H1 (cell line): ENCODE results near the gene SLC38A2. TPM values are rescaled to one million over a fixed set of nuclear protein-coding genes. Genes with fewer than 3 reads are reported as not detected.

Experiments
- CHD1 ChIP-seq: IDR thresholded peaks from 2 replicates; pipeline ENCODE4 v1.6.1; 2012; ENCODE audit warnings: low read depth, low read length, improper control_type of control experiment
- KDM1A ChIP-seq: fragments of 200-600, 300-600 bp; sonication (generic); IDR thresholded peaks from 2 replicates; pipeline ENCODE4 v1.7.1; 2016; ENCODE audit warnings: mild to moderate bottlenecking, low read length, borderline replicate concordance
- SP4 ChIP-seq: IDR thresholded peaks from 2 replicates; pipeline ENCODE4 v1.6.1; 2012; ENCODE audit warnings: low read length, inconsistent platforms
- polyA plus RNA-seq, 7 experiments: library from polyadenylated mRNA; depleted of rRNA in 3 of 7; stranded (reverse) in 5 of 7; unstranded in 2 of 7; fragments of >200 nt in 5 of 7; fragments of 200-250 nt in 2 of 7; gene quantifications; 1 replicate in 5 of 7; 2 replicates in 1 of 7; 4 replicates in 1 of 7; pipeline versions ENCODE4 v1.2.1 to v1.2.3, GENCODE V29; 2011 to 2013; ENCODE audit warnings: missing spikeins in 2 of 7, mixed read lengths in 2 of 7
- total RNA-seq: library from RNA; stranded (reverse); fragmentation: NEBNext Ultra II Directional; extraction: Animal tissue kit (Norgen Biotek cat#: 25700); gene quantifications from 2 replicates; pipeline ENCODE4 v1.2.1, GENCODE V29; 2021
- TF ChIP-seq, protein P1 (sequence below): IDR thresholded peaks from 2 replicates; pipeline ENCODE4 v1.6.1; 2012; ENCODE audit warnings: low read length, inconsistent platforms

Gene SLC38A2
- total and polyA plus RNA-seq, 2 of the 8 experiments (the other 6 are each of a cell fraction or from before 2014, with no cell fraction given): 163 to 684 TPM

DNA sequence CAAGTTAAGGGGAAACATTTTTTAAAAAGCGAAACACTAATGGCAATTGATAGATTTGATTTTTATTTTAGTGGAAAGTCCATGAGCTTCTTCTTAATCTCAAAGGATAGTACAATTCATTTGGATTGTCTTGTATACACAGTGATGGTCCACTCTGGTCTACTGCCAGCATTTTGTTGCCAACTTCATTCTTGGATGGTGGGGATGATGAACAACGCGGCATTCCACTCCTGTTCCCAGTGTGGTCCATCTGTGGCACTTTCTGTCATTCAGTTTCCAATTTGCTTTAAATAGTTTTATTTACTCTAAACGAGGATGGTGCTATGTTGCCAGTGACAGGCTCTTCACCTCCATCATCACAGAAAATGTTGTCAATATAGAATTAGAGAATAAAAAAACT, 40.3 kb upstream of the SLC38A2 start (continued):
- TF ChIP-seq, protein P1, sequence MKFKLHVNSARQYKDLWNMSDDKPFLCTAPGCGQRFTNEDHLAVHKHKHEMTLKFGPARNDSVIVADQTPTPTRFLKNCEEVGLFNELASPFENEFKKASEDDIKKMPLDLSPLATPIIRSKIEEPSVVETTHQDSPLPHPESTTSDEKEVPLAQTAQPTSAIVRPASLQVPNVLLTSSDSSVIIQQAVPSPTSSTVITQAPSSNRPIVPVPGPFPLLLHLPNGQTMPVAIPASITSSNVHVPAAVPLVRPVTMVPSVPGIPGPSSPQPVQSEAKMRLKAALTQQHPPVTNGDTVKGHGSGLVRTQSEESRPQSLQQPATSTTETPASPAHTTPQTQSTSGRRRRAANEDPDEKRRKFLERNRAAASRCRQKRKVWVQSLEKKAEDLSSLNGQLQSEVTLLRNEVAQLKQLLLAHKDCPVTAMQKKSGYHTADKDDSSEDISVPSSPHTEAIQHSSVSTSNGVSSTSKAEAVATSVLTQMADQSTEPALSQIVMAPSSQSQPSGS: no peak
- TF ChIP-seq KDM1A: no peak
- no peak for TF ChIP-seq CHD1
- no peak for TF ChIP-seq SP4
